GM13977 (cell line): ENCODE measurements around the gene HIRIP3.

Experiments used
- DNase-seq: peaks from one replicate; pipeline ENCODE4 v3.0.0; 2012; ENCODE audit warnings: low spot score
- in situ Hi-C: fragments of 300-500 bp; cut with MboI; formaldehyde crosslinking; loops from one replicate; pipeline ENCODE4 v1.12.0; 2022; ENCODE audit warnings: low sequenced_read_pairs, low pct_unique_long_range_greater_than_20kb, mixed read lengths, inconsistent platforms; ENCODE audit not compliant: unreplicated experiment
- TF ChIP-seq, protein P1 (sequence below): IDR thresholded peaks from 2 replicates; pipeline ENCODE4 v1.5.1; 2012; ENCODE audit warnings: mild to moderate bottlenecking, control low read depth; ENCODE audit not compliant: insufficient read depth; ENCODE audit errors: extremely low read depth, missing control alignments

HIRIP3 gene

DNA sequence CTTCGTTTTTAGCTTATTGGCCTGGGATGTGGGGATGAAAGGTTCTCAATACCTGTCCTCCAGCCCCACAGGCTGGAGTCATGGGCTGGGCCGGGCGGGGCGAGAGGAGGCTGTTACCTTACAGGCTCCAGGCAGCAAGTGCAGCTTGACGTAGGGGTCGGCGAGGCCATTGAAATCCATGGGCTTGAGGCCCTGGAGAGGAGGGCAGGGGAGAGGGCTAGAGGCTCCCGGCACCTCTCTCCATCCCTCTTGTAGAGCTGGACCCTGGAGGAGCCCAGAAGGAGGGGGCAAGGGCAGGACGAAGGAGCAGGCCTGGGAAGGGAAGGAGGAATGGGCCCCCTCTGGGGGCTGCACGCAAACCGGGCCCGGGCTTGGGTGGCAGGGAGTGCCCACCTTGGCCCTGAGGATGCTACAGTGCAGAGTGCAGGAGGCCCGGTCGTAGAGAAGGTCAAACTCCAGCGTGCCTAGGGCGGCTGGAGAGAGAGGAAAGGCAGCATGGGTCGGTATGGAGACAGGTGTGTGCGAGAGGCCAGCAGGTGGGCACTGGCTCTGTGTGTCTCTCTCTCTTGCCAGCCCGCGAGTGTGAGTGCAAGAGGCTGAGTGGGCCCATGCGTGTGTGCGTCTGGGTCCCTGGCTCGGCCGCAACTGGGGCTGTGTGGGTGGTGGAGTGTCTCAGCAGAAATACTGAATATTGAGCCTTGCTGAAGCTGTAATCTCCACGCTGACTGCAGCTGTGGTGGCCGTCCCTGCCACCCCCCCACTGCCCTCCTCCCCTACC is 13.9 kb upstream of the HIRIP3 start:
- no peak for DNase-seq
- TF ChIP-seq, protein P1, sequence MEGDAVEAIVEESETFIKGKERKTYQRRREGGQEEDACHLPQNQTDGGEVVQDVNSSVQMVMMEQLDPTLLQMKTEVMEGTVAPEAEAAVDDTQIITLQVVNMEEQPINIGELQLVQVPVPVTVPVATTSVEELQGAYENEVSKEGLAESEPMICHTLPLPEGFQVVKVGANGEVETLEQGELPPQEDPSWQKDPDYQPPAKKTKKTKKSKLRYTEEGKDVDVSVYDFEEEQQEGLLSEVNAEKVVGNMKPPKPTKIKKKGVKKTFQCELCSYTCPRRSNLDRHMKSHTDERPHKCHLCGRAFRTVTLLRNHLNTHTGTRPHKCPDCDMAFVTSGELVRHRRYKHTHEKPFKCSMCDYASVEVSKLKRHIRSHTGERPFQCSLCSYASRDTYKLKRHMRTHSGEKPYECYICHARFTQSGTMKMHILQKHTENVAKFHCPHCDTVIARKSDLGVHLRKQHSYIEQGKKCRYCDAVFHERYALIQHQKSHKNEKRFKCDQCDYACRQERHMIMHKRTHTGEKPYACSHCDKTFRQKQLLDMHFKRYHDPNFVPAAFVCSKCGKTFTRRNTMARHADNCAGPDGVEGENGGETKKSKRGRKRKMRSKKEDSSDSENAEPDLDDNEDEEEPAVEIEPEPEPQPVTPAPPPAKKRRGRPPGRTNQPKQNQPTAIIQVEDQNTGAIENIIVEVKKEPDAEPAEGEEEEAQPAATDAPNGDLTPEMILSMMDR, result no peak
- in situ Hi-C loops, result no loop called here

DNA sequence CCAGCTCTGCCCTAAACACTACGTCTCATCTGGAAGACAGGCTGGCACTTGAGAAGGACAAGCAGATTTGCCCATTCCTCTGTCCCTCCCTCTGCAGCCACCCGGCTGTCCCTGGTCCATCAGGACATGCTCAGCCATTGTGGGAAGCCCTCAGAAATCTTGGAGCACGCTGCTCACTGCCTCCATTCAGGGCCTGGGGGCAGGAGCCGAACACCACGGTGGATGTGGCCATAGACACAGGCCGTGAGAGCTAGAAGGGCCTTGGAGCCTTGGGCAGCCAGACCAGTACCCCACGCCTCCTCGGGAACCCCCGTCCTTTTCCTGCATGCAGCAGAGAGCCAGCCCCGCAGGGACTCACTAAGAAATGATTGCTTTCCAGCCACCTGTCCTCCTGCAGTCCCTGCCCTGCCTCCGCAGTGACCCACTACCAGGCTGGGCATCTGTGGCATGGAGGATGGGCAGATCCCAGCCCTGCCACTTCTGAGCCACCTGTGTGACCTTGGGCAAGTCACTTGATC is 12.0 kb upstream of the HIRIP3 start:
- TF ChIP-seq, protein P1, result no peak
- in situ Hi-C loops, result no loop called here

DNA sequence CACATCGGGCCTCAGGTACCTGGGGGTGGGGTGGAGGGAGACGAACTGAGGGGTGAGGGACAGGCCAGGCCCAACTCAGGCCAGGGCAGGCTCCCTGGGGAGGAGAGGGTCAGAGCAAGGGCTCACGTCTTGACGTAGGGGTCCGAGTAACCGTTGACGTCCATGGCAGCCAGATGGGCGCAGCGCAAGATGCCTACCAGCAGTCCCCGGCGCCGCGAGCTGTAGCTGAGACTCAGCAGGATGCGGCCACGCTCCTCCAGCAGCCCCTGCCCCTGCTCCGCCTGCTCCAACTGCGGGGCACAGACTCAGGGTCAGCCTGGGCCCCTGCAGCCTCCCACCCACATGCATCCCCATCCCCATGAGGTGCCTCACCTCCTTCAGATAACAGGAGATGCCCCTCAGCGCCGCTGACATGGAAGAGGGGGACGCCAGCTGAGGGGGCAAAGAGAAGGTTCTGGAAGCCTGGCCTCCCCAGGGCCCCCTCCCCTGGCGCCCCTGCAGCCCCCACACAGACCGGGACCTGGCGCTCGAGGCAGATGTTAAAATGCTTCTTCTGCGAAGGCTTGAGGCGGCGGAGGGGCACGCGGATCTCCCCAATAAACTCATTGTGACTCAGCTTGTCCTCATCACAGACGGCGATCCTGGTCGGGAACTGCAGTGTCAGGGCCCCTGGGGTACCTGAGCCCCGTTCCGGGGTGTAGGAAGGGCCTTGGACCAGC is 11.4 kb upstream of the HIRIP3 start:
- TF ChIP-seq, protein P1, result no peak
- in situ Hi-C loops, result no loop called here
- DNase-seq, result no peak

More for the DNA sequence above, 12.0 kb upstream of the HIRIP3 start:
- DNase-seq, result no peak

DNA sequence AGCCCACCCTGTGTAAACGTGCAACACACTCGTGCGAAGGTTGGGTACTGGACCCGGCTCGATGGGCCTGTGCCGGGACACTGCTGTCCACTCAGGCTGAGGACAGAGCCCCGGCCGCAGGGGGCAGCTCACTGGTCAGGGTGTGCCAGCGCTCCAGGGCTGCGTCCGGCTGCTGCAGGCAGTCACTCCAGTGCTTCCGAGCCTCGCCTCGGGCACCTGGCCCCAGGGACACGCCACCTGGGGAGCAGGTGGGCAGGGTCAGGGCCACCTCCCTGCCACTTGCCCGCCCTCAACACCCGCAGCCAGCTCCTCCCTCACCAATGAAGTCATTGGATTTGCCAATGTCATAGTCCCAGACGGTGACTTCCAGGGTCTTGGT is 10.7 kb upstream of the HIRIP3 start:
- TF ChIP-seq, protein P1, result no peak

DNA sequence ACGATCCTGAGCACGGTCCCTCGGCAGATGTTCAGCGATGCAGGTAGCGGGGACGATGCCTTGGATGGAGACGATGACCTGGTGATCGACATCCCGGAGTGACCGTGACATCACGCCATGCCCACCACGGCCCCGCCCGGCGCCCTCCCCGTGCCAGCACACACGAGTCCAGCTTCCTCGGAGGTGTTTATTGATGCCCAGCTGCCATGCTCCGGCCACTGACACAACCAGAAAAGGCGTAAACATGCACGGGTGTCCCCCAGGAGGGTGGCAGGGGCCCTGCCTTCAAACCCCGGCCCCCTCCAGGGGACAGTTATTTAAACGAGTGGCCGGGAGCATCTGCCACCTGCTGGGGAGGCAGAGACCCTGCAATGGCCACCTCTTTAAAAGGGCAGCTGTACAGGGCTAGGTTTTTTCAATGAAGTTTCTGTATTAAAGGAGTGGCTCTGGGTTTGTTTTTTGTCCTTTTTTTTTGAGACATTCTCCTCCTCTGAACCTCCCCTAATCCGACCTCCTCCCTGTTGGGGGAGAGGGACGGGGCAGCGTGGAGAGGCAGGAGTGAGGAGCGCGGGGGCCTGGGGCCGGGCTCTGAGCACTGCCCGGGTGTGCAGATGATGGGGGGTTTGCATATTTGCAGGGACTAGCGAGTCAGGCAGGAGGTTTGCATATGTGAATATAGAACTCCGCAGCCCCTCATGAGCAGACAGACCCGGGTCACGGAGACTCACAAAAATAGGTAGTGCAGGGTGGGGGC is 10.1 kb upstream of the HIRIP3 start:
- in situ Hi-C loops, result no loop called here
- DNase-seq, result peak; percentile 89
- TF ChIP-seq, protein P1, result peak; percentile 74

More for the DNA sequence above, 10.7 kb upstream of the HIRIP3 start:
- in situ Hi-C loops, result no loop called here
- DNase-seq, result no peak

DNA sequence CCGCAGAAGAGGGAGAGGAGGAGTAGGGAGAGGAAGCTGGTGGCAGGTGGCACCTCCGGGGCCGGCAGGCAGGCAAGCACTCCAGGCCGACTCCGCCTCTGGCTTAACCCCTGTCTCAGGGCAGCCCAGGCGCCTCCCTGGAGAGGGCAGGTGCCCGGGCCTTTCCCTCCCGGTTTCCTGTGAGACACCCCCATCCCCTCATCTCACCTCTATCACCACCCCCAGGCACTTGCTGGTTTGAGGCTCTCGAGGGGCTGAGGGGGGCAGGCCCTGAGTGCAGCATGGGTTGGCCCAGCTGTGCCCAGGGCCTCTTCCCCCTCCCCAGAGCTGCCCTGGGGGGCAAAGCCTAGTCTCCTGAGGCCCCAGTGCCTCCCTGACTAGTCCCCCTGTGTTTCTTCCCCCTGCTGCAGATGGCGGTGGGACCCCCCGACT is 9.4 kb upstream of the HIRIP3 start:
- in situ Hi-C loops, result no loop called here
- TF ChIP-seq, protein P1, result no peak
- no peak for DNase-seq
